G401 (cell line): ENCODE results near the gene SLC6A17. TPM values are rescaled to one million over a fixed set of nuclear protein-coding genes. Genes with fewer than 3 reads are reported as not detected.

Experiments
- DNase-seq: peaks from one replicate; pipeline ENCODE4 v3.0.0-alpha.2; 2015; ENCODE audit warnings: low spot score
- in situ Hi-C: cut with HindIII; loops from 2 replicates; pipeline ENCODE4 v1.10.0; 2016; ENCODE audit warnings: low sequenced_read_pairs, mixed read lengths
- total RNA-seq: library from RNA; depleted of rRNA; stranded (reverse); fragments of >200 nt; shearing (Covaris generic); gene quantifications from 2 replicates; pipeline ENCODE4 v1.2.3, GENCODE V29; 2014; rRNA removed

SLC6A17 gene
- total RNA-seq, 1 experiment from 2014 or later, result 1.3 TPM

DNA sequence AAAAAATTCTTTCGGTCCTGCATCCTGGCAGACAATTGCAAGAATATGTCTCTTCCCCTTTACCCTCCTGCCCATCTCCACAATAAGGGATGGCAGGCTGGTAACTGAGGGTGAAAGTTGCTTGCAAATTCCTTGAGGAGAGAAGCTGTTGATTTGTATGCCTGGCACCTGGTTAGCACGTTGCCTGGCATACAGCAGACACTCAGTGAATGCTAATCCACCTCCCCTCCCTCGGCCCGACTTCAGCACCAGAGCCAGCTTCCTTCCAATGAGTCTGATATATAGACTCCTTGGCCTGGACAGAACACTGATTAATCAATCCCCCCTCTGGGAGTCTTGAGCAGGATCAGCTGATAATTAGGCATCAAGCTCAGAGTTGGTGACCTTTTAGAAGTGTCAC is 99.0 kb downstream of the SLC6A17 start:
- DNase-seq, result no peak
- in situ Hi-C loops, result no loop called here

DNA sequence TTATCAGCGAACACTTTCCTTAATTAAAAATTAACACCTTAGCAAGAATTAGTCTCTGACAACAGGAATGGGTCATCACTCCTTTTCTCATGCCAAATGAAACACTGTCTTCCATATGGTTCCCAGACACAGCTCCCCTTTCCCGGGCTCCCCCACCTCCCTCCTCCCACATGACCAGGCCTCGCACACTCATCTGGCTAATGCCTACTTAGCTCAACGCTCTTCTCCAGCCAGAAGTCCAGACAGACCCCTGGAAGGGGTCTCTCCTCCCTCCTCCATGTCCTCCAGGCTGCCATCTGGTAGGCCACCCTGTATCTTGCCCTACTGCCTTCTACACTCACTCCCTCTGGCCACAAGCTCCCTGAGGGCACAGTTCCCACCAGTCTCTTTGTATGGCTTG is 99.7 kb downstream of the SLC6A17 start:
- in situ Hi-C loops, result no loop called here
- no peak for DNase-seq

DNA sequence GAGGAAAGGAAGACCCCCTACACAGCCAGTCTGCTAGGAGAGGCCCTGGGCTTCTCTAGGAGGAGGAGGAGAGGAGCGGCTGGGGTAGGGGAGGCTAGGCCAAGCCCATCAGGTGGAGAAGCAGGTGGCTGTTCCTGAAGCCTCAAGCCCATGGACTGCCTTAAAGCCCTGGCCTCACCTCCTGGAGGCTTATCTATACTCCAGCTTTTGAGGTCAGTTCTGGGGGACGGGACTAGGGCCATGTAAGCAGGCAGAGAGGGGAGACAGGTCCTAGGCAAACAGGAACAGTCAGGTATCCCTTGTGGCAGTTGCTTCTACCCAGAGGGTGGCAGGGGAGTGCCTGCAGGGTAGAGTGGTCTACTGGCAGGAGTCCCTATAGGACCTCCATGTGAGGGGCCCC is 100.5 kb downstream of the SLC6A17 start:
- in situ Hi-C loops, result no loop called here
- no peak for DNase-seq

Other genes starting within 250 kb of the SLC6A17 start
- gene CSF1, start 239.6 kb upstream of the SLC6A17 start, total RNA-seq, result 12.7 and 13.4 TPM in 2 replicates
- 20.5 and 24.2 TPM in 2 replicates for gene AHCYL1, start 165.7 kb upstream of the SLC6A17 start, total RNA-seq
- 28.1 and 28.3 TPM in 2 replicates for gene STRIP1, start 115.9 kb upstream of the SLC6A17 start, total RNA-seq
- gene ALX3, start 79.8 kb upstream of the SLC6A17 start, total RNA-seq, result not detected in 2 replicates
- gene UBL4B, start 38.1 kb upstream of the SLC6A17 start, total RNA-seq, result not detected in 2 replicates
- gene KCNC4, start 59.8 kb downstream of the SLC6A17 start, total RNA-seq, result 4.8 and 5.9 TPM in 2 replicates
- gene RBM15, start 188.9 kb downstream of the SLC6A17 start, total RNA-seq, result 27.7 and 36.3 TPM in 2 replicates
- 0.85 and 2.3 TPM in 2 replicates for gene SLC16A4, start 240.5 kb downstream of the SLC6A17 start, total RNA-seq